22Rv1 (cell line): ENCODE data around the gene ZNF488.

Experiments used
- ZFX ChIP-seq: fragments of 450-650 bp; IDR thresholded peaks from 2 replicates; pipeline ENCODE4 v1.6.1; 2017; ENCODE audit warnings: antibody characterized with exemption, borderline replicate concordance
- TF ChIP-seq, protein P1 (sequence below): fragments of 450-650 bp; IDR thresholded peaks from 2 replicates; pipeline ENCODE4 v1.5.1; 2017; ENCODE audit warnings: mild to moderate bottlenecking

DNA sequence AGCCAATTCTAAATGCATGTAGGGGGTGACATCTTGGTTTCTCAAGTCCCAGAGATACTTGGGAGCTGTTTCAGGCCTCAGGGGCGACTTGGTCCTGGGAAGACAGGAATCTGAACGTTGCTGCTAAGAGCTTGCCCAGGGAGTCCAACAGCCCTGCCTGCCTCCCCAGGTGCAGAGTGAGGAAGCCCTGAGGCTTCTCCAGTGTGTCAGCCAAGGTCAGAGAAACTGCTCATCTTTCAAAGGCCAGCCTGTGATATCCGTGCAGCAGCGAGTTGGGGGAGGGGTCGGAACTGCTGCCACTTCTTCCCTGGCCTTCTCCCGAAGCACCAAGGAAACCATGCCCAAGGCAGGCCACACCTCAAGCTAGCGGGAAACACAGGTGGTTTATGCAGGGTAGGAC lies 52.1 kb downstream of the ZNF488 start:
- TF ChIP-seq, protein P1, sequence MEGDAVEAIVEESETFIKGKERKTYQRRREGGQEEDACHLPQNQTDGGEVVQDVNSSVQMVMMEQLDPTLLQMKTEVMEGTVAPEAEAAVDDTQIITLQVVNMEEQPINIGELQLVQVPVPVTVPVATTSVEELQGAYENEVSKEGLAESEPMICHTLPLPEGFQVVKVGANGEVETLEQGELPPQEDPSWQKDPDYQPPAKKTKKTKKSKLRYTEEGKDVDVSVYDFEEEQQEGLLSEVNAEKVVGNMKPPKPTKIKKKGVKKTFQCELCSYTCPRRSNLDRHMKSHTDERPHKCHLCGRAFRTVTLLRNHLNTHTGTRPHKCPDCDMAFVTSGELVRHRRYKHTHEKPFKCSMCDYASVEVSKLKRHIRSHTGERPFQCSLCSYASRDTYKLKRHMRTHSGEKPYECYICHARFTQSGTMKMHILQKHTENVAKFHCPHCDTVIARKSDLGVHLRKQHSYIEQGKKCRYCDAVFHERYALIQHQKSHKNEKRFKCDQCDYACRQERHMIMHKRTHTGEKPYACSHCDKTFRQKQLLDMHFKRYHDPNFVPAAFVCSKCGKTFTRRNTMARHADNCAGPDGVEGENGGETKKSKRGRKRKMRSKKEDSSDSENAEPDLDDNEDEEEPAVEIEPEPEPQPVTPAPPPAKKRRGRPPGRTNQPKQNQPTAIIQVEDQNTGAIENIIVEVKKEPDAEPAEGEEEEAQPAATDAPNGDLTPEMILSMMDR, result no peak
- no peak for TF ChIP-seq ZFX
